GM21723 (cell line): Measurements from ENCODE around the gene ARL15.

Source experiments
- ATAC-seq: cut with Tn5 transposase; IDR thresholded peaks from one replicate; pipeline ENCODE4 v1.9.1; 2021; ENCODE audit warnings: mild to moderate bottlenecking, moderate library complexity; ENCODE audit not compliant: unreplicated experiment

The ARL15 gene

GRCh38 chr5:54214722-54215121 lies 95.7 kb downstream of the ARL15 start:
- no peak for ATAC-seq

- ATAC-seq, result no peak
Observed at GRCh38 chr5:54212331-54212730, 98.0 kb downstream of the ARL15 start.

- no peak for ATAC-seq
Observed at GRCh38 chr5:54211912-54212311, 98.5 kb downstream of the ARL15 start.

- ATAC-seq, result no peak
Observed at GRCh38 chr5:54207566-54207965, 102.8 kb downstream of the ARL15 start.

GRCh38 chr5:54206580-54207229 lies 103.7 kb downstream of the ARL15 start:
- ATAC-seq, result peak; percentile 86

GRCh38 chr5:54205918-54206317 lies 104.5 kb downstream of the ARL15 start:
- no peak for ATAC-seq

- ATAC-seq, result no peak
Observed at GRCh38 chr5:54205453-54205852, 104.9 kb downstream of the ARL15 start.

- ATAC-seq, result no peak
Observed at GRCh38 chr5:54197018-54197417, 113.4 kb downstream of the ARL15 start.

GRCh38 chr5:54195701-54196100 lies 114.7 kb downstream of the ARL15 start:
- ATAC-seq, result no peak

GRCh38 chr5:54194318-54194717 lies 116.1 kb downstream of the ARL15 start:
- no peak for ATAC-seq

GRCh38 chr5:54187694-54188093 lies 122.7 kb downstream of the ARL15 start:
- no peak for ATAC-seq

GRCh38 chr5:54186912-54187445 lies 123.4 kb downstream of the ARL15 start:
- no peak for ATAC-seq

- no peak for ATAC-seq
Observed at GRCh38 chr5:54186108-54186507, 124.3 kb downstream of the ARL15 start.

- no peak for ATAC-seq
Observed at GRCh38 chr5:54184806-54185205, 125.6 kb downstream of the ARL15 start.

GRCh38 chr5:54180630-54181031 lies 129.7 kb downstream of the ARL15 start:
- ATAC-seq, result no peak

GRCh38 chr5:54178991-54179390 lies 131.4 kb downstream of the ARL15 start:
- ATAC-seq, result no peak

GRCh38 chr5:54178207-54178606 lies 132.2 kb downstream of the ARL15 start:
- no peak for ATAC-seq

GRCh38 chr5:54177058-54177457 lies 133.3 kb downstream of the ARL15 start:
- ATAC-seq, result no peak

- no peak for ATAC-seq
Observed at GRCh38 chr5:54176066-54176830, 134.1 kb downstream of the ARL15 start.

GRCh38 chr5:54173251-54173650 lies 137.1 kb downstream of the ARL15 start:
- no peak for ATAC-seq

GRCh38 chr5:54171645-54172384 lies 138.6 kb downstream of the ARL15 start:
- no peak for ATAC-seq

GRCh38 chr5:54165687-54166086 lies 144.7 kb downstream of the ARL15 start:
- ATAC-seq, result no peak
